Effector memory CD4-positive, alpha-beta T cell (primary cell): ENCODE results near the gene MUC5B.
"Not testable (repeated sequence)": the region's sequence is repeated elsewhere in the genome, so short reads cannot be mapped to it uniquely, and the experiment has no call there.

Experiments used
- DNase-seq, 3 donors: peaks; one replicate each; pipeline ENCODE4 v3.0.0-alpha.2; 2020
- H3K27ac ChIP-seq: 2 replicates; pipeline ENCODE4 v1.7.0; 2013; ENCODE audit warnings: mild to moderate bottlenecking, low read length, moderate library complexity; ENCODE audit not compliant: insufficient read depth, poor library complexity, severe bottlenecking
- H3K27me3 ChIP-seq: replicated peaks from 2 replicates; pipeline ENCODE4 v1.7.0; 2013; ENCODE audit warnings: mild to moderate bottlenecking, low read length; ENCODE audit not compliant: insufficient read depth, control insufficient read depth, poor library complexity, severe bottlenecking
- H3K36me3 ChIP-seq: 2 replicates; pipeline ENCODE4 v1.7.0; 2013; ENCODE audit warnings: mild to moderate bottlenecking, low read length, moderate library complexity; ENCODE audit not compliant: control insufficient read depth, insufficient read depth
- H3K4me1 ChIP-seq: 2 replicates; pipeline ENCODE4 v1.7.0; 2013; ENCODE audit warnings: low read length, mild to moderate bottlenecking; ENCODE audit not compliant: control insufficient read depth, insufficient read depth, poor library complexity, severe bottlenecking
- H3K4me3 ChIP-seq: 2 replicates; pipeline ENCODE4 v1.7.0; 2013; ENCODE audit warnings: low read length, low read depth, mild to moderate bottlenecking; ENCODE audit not compliant: insufficient read depth, poor library complexity, severe bottlenecking
- H3K9me3 ChIP-seq: 2 replicates; pipeline ENCODE4 v1.7.0; 2013; ENCODE audit warnings: mild to moderate bottlenecking, low read length, moderate library complexity; ENCODE audit not compliant: control insufficient read depth

MUC5B gene

GRCh38 chr11:1211838-1212237 lies 11.0 kb upstream of the MUC5B start:
- H3K36me3 ChIP-seq, result no peaks in the 10 kb centered on the region
- DNase-seq, result no peak

GRCh38 chr11:1215826-1216225 lies 7.0 kb upstream of the MUC5B start:
- H3K4me1 ChIP-seq, H3K27ac ChIP-seq, H3K9me3 ChIP-seq, H3K36me3 ChIP-seq, H3K27me3 ChIP-seq, DNase-seq, H3K4me3 ChIP-seq: not testable (repeated sequence)

More at GRCh38 chr11:1211838-1212237, 11.0 kb upstream of the MUC5B start:
- H3K27me3 ChIP-seq, result no peaks in the 10 kb centered on the region
- H3K9me3 ChIP-seq, result no peaks in the 10 kb centered on the region
- no peaks in the 10 kb centered on the region for H3K4me1 ChIP-seq
- no peak overlapping the region for H3K4me3 ChIP-seq
- no peak overlapping the region for H3K27ac ChIP-seq

DNA sequence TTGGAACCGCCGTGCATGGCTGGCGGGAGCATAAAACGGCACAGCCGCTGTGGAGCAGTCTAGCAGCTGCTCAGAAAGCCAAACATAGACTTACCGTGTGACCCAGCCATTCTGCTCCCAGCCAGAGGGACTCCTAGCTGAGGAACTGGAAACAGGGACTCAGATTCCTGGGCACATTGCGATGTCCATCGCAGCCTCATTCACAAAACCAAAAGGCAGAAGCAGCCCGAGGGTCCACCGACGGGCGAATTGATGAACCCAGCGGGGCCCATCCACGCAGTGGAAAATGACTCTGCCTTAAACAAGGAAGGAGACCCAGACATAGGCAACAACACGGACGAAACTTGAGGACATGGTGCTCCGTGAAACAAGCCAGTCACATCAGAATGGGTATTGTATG lies 5.7 kb upstream of the MUC5B start:
- Histone ChIP-seq H3K27me3 (no peaks in the 10 kb centered on the region), H3K4me1 (no peaks in the 10 kb centered on the region), H3K4me3 (no peak overlapping the region), H3K27ac (no peak overlapping the region), H3K36me3 (no peaks in the 10 kb centered on the region), H3K9me3 (no peaks in the 10 kb centered on the region)
- DNase-seq, result no peak

GRCh38 chr11:1218256-1218787 lies 4.5 kb upstream of the MUC5B start:
- no peaks in the 10 kb centered on the region for H3K36me3 ChIP-seq
- H3K27ac ChIP-seq, result no peak overlapping the region
- no peaks in the 10 kb centered on the region for H3K9me3 ChIP-seq
- no peak for DNase-seq
- H3K4me1 ChIP-seq, result no peaks in the 10 kb centered on the region
- no peak overlapping the region for H3K4me3 ChIP-seq
- no peaks in the 10 kb centered on the region for H3K27me3 ChIP-seq

DNA sequence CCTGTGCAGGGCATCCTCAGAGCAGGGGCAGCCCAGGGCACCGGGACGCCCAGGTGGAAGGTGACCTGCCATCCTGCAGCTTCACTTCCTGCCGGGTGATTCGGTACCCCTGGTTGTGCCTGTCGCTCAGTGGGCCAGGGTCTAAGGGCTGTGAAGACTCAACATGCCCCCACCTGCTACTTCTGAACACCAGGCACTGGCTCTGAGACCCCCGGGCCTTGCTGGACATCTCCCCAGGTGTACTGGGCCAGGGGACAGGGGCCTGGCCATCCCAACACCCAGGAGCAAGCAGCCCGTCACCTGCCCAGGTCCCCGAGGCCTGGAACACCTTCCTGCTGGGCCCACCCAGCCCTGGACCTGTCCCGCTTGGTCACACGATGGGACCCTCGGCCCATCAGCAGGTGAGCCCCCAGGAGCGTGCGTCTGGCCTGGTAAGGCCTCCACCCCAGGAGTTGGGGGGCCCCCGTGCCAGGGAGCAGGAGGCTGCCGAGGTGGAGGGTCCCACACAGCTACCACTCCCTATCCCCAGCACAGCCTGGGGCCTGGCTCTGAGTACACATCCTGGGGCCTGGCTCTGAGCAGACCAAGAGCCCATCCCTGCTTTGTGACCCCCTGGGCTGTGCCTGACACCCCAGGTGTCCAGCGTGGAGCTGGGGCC lies 3.9 kb upstream of the MUC5B start:
- Histone ChIP-seq H3K9me3 (no peaks in the 10 kb centered on the region), H3K27ac (no peak overlapping the region)
- DNase-seq, result no peak

DNA sequence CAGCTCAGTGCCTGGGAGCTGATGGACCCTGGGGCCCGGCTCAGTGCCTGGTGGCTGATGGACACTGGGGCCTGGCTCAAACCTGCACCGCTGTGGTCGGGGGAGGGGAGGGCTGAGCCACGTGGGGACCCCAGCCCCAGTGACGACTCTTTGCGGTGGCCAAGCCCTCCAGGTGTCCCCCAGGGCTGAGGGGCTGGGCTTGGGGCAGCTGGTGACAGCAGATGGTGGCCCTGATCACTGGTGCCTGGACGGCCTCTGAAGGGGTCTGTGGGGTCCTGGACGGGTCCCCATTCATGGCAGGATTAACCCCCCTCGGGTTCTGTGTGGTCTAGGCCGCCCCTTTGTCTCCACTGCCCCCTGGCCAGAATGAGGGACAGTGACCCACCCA lies 3.4 kb upstream of the MUC5B start:
- H3K4me1 ChIP-seq, result no peaks in the 10 kb centered on the region
- no peak overlapping the region for H3K4me3 ChIP-seq
- no peaks in the 10 kb centered on the region for H3K27me3 ChIP-seq
- no peaks in the 10 kb centered on the region for H3K36me3 ChIP-seq
- no peak overlapping the region for H3K27ac ChIP-seq
- no peaks in the 10 kb centered on the region for H3K9me3 ChIP-seq
- DNase-seq, result no peak

More for the DNA sequence above, 3.9 kb upstream of the MUC5B start:
- Histone ChIP-seq H3K36me3 (no peaks in the 10 kb centered on the region), H3K27me3 (no peaks in the 10 kb centered on the region), H3K4me3 (no peak overlapping the region), H3K4me1 (no peaks in the 10 kb centered on the region)

DNA sequence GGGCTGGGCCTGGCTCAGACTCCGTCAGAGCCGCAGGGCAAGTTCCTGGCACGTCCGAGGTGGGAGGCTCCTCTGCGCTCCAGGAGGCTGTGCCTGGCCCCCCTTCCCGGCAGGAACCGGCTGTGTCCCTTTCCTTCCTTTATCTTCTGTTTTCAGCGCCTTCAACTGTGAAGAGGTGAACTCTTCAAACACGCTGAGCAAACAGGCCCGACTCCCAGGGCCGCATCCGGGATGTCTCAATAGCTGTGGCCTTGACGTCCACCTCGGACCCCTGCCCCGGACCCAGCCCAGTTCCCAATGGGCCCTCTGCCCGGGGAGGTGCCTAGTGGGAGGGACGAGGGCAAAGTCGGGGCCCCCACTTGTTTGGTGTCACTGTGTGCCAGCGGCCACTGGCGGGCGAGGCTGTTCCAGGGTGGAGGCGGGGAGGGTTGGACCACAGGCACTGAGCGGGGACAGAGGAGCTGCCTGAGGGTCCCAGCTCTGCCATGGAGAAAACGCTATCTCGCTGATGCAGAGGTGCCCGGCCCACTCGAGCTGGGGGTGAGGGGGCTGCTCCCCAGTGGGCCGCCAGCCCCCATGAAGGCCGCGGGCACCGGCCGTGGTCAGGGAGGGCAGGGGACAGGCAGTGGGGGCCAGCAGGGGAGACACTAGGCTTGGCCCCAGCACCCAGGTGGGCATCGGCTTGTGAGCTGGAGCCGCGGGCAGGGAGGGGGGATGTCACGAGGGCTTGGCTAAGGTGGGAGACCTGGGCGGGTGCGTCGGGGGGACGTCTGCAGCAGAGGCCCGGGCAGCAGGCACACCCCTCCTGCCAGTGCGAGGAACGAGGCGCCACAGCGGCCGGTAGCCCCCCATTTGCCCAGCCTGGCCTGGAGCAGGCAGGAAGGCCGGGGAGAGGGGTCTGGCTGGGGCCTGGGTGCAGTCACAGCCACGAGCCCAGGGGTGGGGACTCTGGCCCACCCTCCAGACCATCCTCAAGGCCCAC lies 2.7 kb upstream of the MUC5B start:
- no peak overlapping the region for H3K4me3 ChIP-seq
- DNase-seq, result no peak
- no peaks in the 10 kb centered on the region for H3K9me3 ChIP-seq
- H3K36me3 ChIP-seq, result no peaks in the 10 kb centered on the region
- H3K27ac ChIP-seq, result no peak overlapping the region
- H3K27me3 ChIP-seq, result no peaks in the 10 kb centered on the region
- no peaks in the 10 kb centered on the region for H3K4me1 ChIP-seq

GRCh38 chr11:1220941-1221721 lies 1.7 kb upstream of the MUC5B start:
- Histone ChIP-seq H3K4me1 (no peaks in the 10 kb centered on the region), H3K9me3 (no peaks in the 10 kb centered on the region), H3K36me3 (no peaks in the 10 kb centered on the region), H3K4me3 (no peak overlapping the region), H3K27me3 (no peaks in the 10 kb centered on the region), H3K27ac (no peak overlapping the region)
- no peak for DNase-seq

DNA sequence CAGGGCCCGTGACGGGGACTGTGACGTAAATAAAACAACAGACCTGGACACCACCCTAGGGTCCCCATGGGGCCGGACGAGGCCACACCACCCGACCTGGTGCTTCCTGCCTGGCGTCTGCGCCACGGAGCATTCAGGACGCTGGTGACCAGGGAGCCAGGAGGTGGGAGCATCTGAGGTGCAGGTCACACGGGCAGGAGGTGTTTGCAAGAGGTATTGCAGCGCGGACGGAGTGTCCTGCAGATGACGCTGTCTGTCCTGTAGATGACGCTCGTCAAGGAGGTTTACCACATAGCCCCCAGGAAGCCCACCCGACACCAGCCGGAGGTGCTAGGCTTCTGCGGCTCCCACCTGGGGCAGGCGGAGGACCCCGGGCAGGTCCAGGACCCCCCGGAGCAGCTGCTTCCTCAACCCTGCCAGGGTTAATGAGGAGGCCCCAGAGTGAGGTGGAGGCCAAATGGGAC lies 986 bp upstream of the MUC5B start:
- no peak for DNase-seq

More for the DNA sequence above, 986 bp upstream of the MUC5B start:
- no peaks in the 10 kb centered on the region for H3K4me1 ChIP-seq
- no peaks in the 10 kb centered on the region for H3K9me3 ChIP-seq
- no peak overlapping the region for H3K27ac ChIP-seq
- no peaks in the 10 kb centered on the region for H3K36me3 ChIP-seq
- no peak overlapping the region for H3K4me3 ChIP-seq
- no peaks in the 10 kb centered on the region for H3K27me3 ChIP-seq
